Bone marrow (tissue), 2 donors: ENCODE results near the gene BTBD9.

Experiments used
- DNase-seq, 2 donors: peaks; one replicate each; lab custom pipeline; 2025; lab: John Stamatoyannopoulos, UW

The BTBD9 gene

DNA sequence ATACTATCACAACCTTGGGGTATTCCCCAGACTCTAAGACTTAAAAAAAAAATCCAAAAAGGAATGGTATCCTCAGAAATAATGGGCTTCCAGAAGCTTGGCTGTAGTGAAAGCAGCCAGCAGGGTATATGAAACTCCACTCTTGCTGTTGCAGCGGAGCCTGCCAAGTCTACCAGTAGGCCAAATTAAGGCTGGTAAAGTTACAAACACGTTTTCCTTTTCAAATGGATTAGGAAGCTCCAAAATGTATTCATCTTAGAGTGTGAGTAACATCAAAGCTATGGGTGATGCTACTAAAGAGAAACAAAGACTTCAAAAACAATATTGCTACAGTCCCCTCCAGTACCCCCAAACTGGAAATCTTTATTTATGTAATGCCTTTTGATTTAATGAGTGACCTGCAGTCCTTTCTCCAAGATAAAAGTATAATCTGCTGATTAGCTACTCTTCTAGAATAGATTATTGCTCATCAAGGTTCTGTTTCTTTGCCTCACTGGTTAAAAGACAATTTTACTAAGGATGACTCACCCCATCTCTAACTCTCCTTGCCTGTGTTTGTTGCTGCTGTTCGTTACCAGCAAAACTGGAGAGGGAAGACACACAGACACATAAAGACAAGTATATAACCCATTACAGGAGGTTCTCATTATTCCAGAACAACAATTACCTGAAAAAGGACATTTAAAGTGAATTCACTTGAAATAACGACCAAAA is 84.9 kb downstream of the BTBD9 start:
- DNase-seq: no peak

DNA sequence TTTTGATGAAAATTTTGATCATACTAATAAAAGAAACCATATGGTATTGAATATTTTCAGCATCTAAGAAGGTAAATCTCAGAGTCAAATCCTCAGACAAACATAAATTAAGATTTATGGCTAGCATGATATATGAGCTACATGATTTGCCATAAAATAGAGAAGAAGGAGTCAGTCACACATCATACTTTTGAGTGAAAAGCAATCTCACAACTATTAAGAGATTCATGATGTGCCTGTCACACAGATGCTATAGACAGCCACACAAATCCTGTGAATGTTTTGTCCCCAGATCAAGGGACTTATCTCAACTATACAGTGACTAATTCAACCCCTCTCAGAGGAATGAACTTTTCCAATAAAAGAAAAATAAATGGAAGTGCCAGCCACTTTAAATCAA is 85.7 kb downstream of the BTBD9 start:
- DNase-seq: no peak

DNA sequence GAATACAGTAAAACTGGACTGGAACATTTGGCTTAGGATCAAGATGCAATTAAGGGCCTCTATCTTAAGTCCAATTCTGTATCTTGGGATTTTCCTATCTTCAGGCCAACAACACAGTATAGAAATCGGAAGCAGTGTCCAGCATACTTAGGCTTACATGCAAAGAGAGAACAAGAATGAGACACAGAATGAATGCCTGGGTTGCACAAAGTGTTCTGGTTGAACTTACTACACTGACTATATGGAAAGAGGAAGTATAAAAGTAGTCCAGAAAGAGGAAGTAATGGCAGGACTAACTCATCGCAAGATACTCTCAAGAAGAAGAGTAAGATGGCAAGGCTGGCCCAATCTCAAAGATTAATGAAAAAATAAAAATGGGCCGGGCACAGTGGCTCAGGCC is 87.6 kb downstream of the BTBD9 start:
- peak in 1 of 2 donors; percentile 86 for DNase-seq

DNA sequence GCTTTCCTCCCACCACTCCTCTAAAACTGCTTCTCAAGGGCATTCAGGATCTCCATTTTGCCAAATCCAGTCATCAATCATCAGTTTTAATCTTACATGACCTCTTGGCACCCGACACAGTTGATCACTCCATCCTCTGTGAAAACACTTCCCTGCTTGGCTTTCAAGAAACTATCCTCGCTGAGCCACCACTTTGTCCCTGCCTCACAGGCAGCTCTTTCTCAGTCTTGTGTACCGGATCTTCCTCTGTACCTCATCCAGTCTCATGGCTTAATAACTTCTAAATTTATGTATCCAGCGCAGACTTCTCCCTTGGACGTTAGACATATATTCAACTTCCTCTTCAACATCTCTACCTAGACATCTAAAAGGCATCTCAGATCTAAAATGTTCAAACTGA is 89.9 kb downstream of the BTBD9 start:
- no peak for DNase-seq

DNA sequence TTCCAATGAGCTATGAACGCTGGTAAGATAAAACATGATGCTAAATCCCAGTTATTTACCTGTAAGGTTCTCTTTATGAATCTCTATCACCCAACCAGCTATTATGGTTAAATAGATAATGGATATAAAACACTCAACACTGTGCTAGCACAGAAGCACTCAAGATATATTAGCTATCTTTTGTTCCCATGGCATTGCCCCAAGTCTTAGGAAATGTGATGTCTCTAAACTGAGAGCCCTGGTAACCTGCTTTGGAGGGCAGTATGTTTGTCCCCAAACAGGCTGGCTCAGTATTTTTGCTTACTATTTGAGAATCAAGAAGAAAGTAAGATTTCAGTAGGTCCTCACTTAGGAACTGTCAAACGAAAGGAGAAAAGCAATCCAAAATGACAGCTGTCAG is 90.5 kb downstream of the BTBD9 start:
- no peak for DNase-seq

DNA sequence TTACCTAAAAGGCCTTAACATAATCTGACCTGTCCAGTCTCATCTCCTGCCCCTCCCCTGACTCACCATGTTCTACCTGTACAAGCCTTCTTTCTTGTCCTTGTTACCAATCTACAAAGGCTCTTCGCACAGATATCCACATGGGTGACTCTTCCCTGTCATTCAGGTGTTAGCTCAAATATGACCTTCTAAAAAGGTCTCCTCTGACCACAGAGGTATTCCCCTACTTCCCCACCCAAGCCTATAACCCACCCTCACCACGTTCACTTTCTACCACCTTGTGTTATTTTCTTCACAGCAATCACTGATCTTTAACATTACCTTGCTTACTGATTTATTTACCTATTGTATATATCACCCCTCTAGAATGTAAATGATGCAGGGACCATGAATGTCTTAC is 96.7 kb downstream of the BTBD9 start:
- no peak for DNase-seq

DNA sequence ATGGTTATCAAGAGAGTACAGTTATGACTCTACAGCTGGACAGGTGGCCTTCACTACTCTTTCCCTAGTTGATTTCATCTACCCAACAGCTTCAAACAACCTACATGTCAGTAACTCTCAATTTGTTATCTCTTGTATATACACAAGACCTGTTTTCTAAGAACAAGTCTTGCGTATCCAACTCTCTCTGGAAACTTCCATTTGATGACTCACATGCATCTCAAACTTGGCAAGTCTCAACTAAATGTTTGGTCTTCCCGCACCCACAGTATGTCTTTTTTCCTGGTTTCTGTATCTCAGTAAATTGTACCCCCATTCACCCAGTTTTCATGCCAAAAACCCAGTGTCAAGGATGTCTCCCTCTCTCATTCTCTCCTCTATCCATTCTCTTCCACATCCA is 97.7 kb downstream of the BTBD9 start:
- DNase-seq: no peak

DNA sequence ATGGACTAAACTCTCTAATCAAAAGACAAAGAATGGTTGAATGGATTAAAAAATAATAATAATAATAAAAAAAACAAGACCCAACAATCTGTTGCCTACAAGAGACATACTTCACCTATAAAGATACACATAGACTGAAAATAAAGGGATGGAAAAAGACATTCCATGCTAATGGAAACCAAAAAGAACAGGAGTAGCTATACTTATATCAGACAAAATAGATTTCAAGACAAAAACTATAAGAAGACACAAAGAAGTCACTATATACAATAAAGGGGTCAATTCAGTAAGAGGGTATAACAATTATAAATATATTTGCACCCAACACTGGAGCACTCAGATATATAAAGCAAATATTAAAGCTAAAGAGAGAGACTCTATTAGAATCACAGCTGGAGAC is 106.7 kb downstream of the BTBD9 start:
- no peak for DNase-seq

DNA sequence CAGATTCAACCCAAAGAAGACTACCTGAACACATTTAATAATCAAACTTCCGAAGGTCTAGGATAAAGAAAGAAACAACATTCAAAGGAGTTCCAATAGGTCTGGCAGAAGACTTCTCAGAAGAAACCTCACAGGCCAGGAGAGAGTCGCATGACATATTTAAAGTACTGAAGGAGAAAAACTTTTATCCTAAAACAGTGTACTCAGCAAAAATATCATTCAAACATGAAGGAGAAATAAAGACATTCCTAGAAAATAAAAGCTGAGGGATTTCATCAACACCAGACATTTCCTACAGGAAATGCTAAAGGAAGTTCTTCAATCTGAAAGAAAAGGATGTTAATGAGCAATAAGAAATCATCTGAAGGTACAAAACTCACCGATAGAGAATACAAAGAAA is 108.6 kb downstream of the BTBD9 start:
- DNase-seq: no peak

DNA sequence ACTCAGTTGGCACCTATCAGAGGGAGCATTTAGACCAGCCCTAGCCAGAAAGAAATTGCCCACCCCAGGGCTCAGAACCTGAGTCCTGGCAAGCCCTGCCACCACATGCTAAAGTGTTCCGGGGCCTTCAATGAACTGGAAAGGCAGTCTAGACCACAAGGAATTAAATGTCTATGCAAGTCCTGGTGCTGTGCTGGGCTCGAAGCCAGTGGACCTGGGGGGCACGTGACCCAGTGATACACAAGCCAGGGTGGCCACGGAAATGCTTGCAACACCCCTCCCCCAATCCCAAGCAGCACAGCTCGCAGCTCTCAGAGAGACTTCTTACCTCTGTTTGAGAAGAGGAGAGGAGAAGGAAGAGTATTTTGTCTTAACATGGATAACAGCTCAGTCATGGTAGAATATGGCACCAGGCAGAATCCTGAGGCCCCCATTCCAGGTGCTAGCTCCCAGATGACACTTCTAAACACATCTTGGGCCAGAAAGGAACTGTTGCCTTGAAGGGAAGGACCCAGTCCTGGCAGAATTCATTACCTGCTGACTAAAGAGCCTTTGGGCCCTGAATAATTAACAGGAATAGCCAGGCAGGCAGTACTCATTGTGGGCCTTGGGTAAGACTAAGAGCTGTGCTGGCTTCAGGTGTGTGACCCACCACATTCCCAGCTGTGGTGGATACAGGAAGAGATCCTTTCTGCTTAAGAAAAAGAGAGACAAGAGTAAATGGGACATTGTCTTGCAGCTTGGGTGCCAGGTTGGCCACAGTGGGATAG is 111.3 kb downstream of the BTBD9 start:
- DNase-seq: no peak

DNA sequence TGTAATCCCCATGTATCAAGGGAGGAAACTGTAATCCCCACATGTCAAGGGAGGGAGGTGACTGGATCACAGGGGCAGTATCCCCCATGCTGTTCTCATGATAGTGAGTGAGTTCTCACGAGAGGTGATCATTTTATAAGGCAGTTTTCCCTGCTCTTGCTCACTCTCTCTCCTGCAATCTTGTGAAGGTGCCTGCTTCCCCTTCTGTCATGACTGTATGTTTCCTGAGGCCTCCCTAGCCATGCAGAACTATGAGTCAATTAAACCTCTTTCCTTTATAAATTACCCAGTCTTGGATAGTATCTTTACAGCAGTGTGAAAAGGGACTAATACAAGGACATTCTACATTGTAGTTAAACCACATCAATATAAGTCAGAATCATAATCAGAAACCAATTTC is 112.4 kb downstream of the BTBD9 start:
- no peak for DNase-seq

DNA sequence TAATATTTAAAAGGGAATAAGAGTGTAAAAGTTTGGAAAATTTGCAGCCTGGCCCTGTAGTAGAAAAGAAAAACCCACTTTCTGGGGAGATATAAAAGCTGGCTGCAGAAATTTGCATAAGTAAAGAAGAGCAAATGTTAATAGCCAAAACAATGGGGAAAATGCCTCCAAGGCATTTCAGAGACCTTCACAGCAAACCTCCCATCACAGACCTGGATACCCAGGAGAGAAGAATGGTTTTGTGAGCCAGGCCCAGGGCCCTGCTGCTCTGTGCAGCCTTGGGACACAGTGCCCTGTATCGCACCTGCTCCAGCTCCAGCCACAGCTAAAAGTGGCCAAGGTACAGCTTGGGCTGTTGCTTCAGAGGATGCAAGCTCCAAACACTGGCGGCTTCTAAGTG is 113.8 kb downstream of the BTBD9 start:
- DNase-seq: no peak

DNA sequence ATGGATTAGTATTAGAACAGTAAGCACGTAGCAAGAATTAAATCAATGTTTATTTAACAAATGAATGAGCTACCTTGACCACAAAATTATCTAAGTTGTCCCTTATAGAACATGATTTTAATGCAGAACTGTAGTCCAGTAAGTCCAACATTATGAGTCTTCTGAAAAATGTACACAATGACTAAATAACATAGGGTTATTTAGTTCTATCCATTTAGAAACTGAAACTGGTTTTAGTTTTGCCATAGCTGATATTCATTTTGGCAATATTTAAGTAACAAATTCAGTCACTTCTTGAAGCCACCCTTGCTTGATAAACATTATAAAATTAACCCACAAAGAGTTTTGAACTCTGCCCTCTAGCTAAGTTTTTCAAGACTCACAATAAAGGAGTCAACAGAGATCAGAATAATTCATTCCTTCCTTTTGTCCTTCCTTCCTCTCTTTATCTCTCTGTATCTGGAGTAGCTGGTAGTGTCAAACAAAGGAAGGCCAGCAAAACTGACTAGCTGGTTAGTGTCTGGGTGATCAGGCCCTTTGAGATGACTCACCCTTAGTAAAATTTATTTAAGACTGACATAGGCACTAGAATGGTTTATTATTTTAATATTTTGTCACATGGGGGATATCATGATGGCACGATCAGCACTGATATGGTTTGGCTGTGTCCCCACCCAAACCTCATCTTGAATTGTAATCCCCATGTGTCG is 115.1 kb downstream of the BTBD9 start:
- no peak for DNase-seq

DNA sequence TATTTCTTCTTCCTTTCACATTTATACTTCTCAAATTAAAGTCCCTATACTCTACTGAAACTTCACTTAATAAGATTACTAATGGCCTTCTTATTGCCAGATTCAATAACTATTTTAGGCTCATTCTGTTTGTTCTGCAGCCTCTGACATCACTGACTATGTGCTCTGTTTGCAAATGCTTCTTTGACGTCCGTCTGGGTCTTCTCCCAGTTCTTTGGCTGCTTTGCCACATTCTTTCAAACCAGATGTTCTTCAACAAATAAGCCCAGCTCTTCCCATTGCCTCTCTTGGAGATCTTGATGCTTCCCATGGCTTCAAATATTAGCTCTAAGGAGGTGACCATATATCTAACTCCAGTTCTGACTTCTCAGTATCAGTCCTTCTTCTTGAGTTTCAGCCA is 117.4 kb downstream of the BTBD9 start:
- DNase-seq: no peak

DNA sequence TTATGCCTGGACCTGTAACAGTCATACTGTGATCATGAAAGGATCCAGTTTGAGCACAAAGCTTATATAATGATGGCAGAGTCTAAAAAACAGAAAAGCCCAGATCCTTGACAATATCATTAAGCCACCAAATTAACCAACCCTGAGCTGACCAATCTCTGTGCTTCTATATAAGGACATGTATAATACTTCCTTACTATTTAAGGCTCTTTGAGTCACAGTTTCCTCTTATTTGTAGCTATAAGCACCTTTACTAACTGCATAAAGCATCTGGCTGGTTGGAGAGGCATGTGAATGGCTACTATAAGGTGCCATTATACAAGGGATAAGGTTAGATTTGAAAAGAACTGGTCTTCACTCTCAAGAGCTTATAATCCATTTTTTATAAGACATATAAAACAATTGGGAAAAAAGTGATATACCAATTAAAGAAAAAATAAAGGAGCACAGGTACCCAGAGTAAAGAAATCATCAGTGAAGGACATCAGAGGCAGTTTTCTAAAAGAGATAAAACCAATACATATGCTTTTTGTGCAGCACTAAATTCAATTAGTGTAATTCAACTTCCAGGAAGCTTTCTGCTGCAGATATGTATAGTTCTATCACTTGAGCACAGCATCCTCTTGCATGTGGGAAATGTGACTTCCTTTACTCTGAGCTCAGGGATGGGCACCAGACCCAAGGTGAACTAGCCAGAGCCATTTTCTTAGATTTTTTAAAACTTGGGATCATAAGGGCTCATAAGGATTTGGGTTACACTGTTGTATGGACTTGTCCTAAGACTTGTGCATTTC is 121.0 kb downstream of the BTBD9 start:
- no peak for DNase-seq

DNA sequence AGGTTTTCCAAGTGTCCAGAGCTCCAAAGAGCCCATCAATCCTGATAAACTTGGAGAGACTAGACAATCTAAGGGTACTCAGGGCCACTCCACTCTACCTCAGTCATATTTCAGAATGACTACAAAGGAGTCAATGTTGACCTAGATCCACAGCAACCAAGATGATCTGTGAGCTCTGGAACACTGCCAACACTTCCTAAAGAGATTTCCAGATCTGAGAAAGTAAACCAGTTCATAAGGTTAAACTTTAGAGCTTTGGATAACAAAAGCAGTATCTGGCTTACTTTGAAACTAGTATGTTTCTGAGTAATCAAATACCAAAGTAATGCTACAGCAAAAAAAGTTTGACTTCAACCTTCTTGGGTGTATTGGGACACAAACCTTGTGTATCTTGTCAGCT is 122.7 kb downstream of the BTBD9 start:
- DNase-seq: no peak

DNA sequence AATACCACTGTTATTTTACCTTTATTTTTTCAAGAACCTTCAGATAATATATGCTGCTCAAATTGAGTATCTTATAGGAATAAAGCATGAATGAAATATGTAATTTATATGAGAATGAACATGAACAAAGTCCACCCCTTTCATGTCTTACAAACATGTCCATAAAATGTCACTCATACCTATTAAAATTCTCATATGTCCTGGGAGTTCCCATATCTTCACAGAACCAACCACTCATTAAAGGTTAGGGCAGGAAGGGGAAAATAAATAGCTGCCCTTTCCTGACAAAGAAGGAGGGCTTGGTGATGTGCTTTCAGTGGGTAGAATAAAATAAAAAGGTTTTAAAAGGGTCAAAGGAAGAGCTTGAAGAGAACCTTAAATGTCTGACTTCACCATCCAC is 125.3 kb downstream of the BTBD9 start:
- no peak for DNase-seq

DNA sequence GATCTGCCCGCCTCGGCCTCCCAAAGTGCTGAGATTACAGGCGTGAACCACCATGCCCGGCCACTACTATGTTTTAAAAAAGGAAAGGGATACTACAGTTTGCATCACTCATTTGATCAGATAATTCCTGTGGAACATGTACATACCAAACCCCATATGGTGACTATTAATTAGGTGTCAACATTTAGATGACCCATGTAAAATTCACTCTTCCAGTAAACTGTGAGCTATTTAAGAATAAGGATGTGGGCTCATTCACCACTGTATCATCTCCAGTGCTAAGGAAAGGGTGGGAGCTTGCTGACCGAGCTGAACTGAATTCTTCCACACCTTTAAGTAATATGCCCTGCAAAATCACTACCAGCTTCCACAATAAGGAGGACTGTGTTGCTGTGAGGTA is 127.5 kb downstream of the BTBD9 start:
- no peak for DNase-seq

DNA sequence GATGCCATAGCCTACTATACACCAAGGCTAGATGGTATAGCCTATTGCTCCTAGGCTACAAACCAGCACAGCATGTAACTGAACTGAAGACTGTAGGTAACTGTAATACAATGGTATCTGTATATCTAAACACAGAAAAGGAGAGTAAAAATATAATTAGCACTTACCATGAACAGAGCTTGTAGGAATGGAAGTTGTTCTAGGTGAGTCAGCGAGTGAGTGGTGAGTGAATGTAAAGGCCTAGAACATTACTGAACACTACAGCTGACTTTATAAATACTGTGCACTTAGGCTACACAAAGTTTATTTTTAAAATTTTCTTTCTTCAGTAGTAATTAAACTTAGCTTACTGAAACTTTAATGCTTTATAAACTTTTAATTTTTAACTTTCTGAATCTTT is 129.5 kb downstream of the BTBD9 start:
- DNase-seq: no peak

DNA sequence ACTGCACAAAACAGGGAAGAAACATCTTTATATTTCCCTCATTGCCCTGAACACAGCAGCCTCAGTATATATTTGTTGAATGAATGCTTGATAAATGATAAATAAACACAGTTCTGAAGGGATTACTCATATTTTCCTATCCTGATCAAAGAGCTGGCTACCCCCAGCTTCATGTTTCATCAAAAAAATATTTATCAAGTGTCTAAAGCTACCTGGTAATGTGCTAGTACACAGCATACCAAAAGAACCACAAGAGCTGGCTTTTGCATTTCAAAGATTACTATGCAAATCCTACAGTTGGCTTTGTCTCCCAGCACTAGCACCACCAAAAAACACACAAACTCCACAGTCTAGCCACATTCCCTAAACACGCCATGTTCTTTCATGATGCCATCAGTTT is 130.0 kb downstream of the BTBD9 start:
- DNase-seq: no peak

DNA sequence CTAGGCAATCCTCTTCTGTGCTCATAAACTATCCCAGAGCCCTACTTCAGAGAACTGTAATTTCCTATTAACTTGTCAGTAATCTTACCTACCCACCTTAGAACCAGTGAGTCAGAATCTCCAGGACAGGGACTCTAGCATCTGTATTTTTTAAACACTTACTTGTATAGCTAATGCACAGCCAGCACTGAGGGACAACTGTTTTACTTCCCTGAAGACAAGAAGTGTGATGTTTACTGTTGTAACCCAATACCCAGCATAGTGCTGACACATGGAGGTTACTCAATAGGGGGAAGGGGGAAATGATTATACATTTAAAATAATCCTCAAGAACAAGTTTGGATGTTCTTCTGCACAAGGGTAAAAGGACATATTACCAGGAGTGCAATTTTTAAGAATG is 130.8 kb downstream of the BTBD9 start:
- DNase-seq: no peak

DNA sequence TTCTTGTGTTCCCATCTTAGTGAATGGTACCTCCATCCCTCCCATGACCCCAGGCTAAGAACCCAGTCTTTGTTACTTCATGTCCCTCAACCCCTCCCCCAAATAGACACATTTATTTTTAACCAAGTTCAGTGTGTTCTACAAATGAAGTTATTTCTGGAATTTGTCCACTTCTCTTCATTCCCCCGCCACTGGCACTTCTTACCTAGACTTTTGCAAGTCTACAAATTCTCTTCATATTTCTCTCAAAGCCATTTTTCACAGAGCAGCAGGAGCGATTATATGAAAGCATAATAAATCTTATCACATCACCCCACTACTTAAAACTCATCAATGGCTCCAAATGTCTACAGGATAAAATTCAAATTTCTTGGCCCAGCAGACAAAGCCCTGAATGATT is 131.4 kb downstream of the BTBD9 start:
- DNase-seq: no peak
